Mucosa of gallbladder (tissue), 1 donor: ENCODE measurements around the gene PHOX2A. TPM values are rescaled to one million over a fixed set of nuclear protein-coding genes. Genes with fewer than 3 reads are reported as not detected.
"Not testable (repeated sequence)": the region's sequence is repeated elsewhere in the genome, so short reads cannot be mapped to it uniquely, and the experiment has no call there.

Source experiments
- DNase-seq: peaks from one replicate; pipeline ENCODE4 v3.0.0-alpha.2; 2020; ENCODE audit warnings: low spot score
- total RNA-seq: library from RNA; stranded (reverse); gene quantifications from one replicate; pipeline ENCODE4 v1.2.1, GENCODE V29; 2021
- donor health status: DM: no; HTN: no; CAD: no.

Gene PHOX2A
- total RNA-seq, 1 donor from 2014 or later: 0.14 TPM

DNA sequence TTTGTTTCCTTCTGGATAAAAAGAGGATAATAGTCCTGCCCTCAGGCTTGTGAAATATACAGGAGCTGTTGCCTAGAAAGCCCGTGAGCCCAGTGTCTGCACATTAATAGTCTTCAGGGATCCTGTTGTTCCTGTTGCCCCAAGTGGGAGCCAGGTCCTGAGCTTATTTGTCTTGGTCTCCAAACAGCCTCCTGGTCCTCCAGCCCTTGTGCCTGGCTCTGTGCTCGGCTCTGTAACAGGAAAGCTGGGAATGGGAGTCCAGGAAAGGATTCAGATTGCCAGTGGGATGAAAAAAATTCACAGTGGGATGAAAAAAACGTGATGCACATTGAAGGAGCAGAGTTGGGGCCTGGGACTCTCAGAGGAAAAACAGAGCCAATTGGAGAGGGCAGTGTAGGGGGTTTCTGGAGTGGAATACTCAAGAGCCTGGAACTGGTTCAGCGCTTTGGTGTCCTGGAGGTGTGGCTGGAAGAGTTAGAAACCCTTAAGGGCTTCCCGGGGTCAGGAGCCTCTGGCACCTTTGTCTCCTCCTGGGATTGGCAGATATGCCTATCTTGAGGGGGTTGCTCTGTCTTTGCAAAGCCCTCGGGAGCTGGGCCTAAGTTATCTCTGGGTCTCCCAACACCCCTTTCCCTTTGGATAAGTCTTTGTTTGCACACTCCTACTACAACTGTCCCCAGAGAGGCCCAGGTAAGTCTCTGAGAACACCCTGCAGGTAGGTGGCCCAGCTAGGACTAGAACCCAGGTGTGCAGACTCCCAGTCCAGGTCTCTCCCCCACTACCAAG lies 21.7 kb downstream of the PHOX2A start:
- DNase-seq: no peak

DNA sequence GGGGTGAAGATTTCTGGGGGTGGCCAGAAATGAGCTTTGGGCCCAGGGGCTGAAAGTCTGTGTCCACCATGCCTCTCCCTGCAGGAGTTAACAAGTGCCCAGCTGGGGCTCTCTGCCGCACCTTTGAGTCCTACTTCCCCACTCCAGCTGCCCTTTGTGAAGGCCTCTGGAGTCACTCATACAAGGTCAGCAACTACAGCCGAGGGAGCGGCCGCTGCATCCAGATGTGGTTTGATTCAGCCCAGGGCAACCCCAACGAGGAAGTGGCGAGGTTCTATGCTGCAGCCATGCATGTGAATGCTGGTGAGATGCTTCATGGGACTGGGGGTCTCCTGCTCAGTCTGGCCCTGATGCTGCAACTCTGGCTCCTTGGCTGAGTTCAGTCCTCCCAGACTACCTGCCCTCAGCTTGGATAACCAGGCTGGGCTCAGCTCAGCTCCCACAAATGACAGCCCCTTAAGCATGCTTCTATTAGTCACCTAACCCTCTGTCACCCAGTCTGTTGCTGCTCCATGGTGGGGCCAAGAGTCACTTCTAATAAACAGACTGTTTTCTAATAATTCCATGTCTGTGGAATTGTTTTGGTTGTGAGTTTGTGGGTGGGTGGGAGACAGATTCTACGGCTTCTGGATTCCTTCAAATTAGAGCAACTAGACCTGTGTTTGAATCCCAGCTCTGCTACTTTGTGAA lies 22.4 kb downstream of the PHOX2A start:
- DNase-seq: no peak

DNA sequence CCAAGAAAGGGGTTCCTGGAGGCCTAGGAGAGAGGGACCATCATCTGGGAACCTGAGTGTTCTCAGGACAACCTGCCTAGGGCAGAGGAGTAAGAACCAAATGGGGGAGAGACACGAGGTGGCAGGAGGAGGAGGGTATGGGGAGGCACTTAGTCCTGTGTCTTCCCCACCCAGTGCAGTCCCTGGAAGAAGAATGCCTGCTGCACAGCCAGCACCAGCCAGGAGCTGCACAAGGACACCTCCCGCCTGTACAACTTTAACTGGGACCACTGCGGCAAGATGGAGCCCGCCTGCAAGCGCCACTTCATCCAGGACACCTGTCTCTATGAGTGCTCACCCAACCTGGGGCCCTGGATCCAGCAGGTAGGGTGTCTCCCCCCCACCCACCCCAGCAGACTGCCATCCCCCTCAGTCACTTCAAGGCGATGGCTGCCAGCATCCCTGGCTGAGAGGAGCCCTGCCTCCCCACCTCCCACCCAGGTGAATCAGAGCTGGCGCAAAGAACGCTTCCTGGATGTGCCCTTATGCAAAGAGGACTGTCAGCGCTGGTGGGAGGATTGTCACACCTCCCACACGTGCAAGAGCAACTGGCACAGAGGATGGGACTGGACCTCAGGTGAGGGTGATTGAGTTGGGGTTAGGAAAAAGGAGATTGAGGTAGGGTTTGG lies 23.1 kb downstream of the PHOX2A start:
- no peak for DNase-seq

DNA sequence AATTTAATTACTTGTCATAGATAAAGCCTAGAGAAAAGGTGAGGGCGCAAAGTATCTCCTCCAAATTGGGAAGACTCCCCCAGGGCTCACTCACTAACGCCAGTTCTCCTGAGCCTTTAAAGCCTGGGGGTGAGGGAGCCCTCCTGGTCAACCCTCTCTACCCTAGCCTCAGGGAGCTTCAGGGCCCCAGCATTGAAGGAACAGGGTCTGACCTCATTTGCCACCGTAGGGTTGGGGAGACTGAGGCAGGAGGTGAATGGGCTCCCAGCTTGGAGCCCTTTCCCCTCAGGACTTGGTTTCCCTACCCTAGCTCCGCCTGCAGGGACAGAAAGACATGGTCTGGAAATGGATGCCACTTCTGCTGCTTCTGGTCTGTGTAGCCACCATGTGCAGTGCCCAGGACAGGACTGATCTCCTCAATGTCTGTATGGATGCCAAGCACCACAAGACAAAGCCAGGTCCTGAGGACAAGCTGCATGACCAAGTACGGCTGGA lies 25.7 kb downstream of the PHOX2A start:
- DNase-seq: no peak

DNA sequence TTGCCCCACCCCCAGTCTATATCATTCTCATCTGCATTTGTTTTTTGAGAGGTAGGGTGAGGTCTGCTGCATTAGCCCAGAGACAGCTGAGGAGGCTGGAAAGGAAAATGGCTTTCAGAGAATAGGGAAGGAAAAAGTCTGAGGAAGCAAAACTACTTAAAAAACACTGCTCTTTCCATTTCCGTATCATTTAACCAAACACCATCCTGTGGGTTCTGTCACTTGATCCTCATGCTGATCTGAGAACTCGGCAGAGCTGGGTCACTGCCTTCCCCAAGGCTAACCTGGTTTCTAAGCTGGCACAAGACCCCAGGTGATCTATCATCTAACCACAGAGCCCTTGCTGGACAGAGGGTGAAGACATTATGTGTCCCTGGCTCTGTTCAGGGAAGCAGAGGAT lies 26.1 kb downstream of the PHOX2A start:
- DNase-seq: no peak

DNA sequence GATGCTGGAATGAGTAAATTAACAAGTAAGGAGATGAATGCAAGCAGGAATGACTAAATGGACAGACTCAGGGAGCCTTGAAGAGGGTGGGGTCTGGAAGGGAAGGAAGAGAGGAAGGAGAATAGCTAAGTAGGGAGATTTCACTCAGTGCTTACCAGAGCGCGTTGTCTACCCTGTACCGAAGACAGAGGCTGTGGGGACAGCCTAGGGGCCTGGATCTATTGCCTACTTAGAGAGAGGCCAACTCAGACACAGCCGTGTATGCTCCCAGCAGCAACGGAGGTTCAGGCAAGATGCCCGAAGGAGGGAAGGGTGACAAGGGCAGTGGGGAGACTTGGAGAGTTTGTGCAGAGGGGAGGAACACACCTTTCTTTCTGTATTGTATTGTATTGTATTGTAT lies 27.3 kb downstream of the PHOX2A start, which contains the start of gene FOLR2:
FOLR2 (plus strand) TSS at position 157 of the 400 bp plus-strand sequence. CDS start 1,791 bp downstream, outside the sequence.
- no peak for DNase-seq

DNA sequence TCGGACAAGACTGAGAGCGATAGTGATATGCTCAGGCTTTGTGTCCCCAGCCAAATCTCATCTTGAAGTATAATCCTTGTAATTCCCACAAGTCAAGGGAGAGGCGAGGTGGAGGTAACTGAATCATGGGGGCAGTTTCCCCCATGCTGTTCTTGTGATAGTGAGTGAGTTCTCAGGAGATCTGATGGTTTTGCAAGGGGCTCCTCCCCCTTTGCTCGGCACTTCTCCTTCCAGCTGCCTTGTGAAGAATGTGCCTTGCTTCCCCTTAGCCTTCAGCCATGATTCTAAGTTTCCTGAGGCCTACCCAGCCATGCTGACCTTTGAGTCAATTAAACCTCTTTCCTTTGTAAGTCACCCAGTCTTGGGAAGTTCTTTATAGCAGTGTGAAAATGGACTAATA lies 34.9 kb downstream of the PHOX2A start:
- DNase-seq: no peak

DNA sequence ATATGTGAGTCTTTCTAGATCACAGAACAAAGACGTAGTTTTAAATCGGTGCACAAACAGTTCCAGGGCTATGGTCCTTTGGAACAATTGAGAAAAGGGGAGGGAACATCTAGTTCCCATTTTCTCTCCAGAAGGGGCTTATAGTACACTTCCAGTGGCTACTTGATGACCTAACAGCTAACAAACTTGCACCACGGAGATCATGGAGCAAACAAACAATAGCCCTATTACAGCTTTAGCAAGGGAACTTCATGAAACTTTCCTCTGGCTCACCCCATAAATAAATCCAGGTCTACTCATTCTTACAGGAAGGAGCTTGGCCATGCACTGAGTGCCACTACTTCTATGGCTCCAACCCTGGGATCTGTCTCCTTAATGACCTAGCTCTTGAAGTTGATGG lies 35.7 kb downstream of the PHOX2A start:
- no peak for DNase-seq

DNA sequence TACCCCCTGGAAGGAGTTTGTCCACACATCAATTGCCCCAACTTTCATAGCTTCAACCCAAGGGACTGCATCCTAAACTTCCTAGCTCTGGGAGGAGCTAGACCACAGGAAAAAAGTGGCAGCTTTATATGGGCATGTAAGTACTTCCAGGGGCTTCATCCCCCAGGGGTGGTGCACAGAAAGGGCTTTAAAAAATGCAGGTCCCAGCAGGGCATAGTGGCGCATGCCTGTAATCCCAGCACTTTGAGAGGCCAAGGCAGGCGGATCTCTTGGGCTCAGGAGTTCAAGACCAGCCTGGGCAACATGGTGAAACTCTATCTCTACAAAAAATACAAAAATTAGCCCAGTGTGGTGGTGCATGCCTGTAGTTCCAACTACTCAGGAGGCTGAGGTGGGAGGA lies 37.2 kb downstream of the PHOX2A start:
- not testable (repeated sequence) for DNase-seq

DNA sequence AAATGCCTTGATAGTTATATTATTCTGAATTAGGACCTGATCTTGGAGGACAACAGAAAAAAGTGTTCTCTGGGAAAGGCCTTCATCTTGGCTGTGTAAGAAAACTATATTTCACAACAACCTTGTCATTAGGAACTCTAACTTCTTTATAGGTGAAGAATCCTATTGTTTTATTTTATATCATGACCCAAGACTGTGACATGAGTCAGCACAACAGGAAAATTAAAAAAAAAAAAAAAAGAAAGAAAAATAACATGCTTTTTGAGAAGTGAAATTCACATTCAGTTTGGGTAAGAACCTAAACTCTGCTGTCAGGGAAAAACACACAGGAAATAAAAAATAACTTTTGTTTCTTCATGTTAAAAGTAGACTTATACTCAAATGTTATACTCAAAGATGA lies 39.1 kb downstream of the PHOX2A start:
- no peak for DNase-seq

DNA sequence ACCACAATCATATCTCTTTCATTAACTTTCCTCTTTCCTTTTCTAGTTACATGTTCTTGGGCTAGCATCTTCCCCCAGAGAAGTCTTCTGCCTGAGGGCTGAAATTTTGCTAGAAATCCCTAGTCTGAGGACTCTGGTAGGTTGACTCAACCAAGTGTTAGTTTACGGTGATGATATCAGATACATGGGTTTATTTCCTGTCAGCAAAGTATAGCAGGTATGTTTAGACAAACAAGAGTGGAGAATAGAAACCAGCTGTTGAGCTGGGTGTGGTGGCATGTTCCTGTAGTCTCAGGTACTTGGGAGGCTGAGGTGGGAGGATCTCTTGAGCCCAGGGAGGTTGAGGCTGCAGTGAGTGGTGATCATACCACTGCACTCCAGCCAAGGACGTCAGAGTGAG lies 40.8 kb downstream of the PHOX2A start:
- DNase-seq: no peak

DNA sequence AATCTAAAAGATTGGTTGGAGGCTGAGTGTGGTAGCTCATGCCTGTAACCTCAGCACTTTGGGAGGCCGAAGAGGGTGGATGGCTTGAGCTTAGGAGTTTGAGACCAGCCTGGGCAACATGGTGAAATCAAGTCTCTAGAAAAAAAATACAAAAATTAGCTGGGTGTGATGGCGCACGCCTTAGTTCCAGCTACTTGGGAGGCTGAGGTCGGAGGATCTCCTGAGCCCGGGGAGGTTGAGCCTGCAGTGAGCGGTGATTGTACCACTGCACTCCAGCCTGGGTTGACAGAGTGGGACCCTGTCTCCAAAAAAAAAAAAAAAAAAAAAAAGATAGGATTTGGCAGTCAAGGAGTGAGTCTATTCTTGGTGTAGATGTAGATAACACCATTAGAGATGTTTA lies 41.4 kb downstream of the PHOX2A start:
- DNase-seq: no peak

DNA sequence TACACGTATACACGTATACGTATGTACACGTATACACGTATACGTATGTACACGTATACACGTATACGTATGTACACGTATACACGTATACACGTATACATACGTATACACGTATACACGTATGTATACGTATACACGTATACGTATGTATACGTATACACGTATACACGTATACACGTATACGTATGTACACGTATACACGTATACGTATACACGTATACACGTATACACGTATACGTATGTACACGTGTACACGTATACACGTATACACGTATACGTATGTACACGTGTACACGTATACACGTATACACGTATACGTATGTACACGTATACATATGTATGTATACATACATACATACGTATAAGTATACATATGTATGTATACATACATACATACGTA lies 42.5 kb downstream of the PHOX2A start:
- DNase-seq: not testable (repeated sequence)

DNA sequence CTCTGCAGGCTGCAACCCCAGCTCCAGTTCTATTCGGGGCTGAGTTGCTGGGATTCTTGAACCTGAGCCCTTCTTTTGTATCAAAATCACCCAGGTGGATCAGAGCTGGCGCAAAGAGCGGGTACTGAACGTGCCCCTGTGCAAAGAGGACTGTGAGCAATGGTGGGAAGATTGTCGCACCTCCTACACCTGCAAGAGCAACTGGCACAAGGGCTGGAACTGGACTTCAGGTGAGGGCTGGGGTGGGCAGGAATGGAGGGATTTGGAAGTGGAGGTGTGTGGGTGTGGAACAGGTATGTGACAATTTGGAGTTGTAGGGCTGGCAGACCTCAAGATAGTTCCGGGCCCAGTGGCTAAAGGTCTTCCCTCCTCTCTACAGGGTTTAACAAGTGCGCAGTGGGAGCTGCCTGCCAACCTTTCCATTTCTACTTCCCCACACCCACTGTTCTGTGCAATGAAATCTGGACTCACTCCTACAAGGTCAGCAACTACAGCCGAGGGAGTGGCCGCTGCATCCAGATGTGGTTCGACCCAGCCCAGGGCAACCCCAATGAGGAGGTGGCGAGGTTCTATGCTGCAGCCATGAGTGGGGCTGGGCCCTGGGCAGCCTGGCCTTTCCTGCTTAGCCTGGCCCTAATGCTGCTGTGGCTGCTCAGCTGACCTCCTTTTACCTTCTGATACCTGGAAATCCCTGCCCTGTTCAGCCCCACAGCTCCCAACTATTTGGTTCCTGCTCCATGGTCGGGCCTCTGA lies 48.3 kb downstream of the PHOX2A start:
- DNase-seq: no peak

DNA sequence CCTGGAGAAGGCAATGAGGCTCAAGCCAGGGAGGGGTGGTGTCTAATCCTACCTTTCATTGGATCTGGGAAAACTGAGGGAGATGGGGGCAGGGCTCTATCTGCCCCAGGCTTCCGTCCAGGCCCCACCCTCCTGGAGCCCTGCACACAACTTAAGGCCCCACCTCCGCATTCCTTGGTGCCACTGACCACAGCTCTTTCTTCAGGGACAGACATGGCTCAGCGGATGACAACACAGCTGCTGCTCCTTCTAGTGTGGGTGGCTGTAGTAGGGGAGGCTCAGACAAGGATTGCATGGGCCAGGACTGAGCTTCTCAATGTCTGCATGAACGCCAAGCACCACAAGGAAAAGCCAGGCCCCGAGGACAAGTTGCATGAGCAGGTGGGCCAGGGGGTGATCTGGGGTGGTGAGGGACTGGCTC lies 52.0 kb downstream of the PHOX2A start, which contains the start of gene FOLR1:
FOLR1 (plus strand) TSS at position 180 of the 421 bp plus-strand sequence; CDS start at position 214, 34 bp downstream.
- no peak for DNase-seq

DNA sequence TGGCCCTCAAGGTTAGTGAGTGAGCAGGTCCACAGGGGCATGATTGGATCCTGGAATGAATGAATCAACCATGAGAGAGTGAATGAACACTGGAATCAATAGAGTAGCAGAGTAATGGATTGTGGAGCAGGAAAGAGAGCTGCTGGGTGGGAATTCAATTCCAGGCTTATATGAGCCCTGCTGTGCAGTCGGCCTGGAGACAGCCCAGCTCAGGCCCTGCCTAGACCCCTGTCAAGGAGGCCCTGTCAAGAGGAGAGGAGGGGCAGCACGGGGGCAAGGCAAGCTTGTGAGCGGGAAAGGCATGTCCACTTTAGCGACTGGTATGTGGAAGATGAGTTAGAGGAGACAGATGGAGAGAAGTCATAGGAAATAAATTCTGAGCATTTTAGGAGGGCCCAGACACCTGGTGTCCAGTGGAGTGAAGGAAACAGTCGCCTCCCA lies 53.3 kb downstream of the PHOX2A start:
- no peak for DNase-seq

DNA sequence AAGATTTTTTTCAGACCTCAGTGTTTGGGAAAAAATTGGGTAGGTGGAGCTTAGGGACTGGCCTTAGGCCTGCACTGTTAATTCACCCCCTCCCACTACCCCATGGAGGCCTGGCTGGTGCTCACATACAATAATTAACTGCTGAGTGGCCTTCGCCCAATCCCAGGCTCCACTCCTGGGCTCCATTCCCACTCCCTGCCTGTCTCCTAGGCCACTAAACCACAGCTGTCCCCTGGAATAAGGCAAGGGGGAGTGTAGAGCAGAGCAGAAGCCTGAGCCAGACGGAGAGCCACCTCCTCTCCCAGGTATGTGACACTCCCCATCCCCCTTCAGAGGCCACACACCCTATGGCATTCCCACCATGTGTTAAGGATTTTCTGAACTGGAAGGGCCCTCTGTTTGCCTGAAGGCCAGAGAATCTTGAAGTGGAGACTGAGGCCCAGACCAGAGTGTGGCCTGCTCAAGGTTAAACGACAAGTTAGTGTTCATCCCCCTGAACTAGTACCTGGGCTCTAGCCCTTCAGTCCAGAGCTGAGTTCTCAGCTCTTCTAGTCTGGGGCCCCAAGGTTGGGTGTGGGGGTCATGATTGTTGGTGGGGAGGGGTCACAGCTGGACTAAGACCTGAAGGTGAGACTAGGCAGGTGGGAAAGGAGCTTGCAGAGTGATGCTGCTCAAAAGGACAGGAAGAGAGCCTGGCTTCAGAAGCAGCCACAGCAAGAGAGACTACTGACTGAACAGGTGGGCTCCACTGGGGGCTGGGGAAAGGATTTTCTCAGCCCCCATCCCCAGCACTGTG lies 54.3 kb downstream of the PHOX2A start:
- DNase-seq: no peak
